Breast epithelium (tissue), 4 donors: ENCODE data around the gene DLG4. TPM values are rescaled to one million over a fixed set of nuclear protein-coding genes. Genes with fewer than 3 reads are reported as not detected.

Source experiments
- DNase-seq, 2 donors: peaks; one replicate each; pipeline ENCODE4 v3.0.0-alpha.2; 2019; ENCODE audit warnings: low spot score in 2 of 2
- H3K27ac ChIP-seq, 2 donors: fragments of 200-600 bp; sonication (generic) in 1 of 2; one replicate each; pipeline ENCODE4 v1.5.1; 2016 to 2019; ENCODE audit warnings: mild to moderate bottlenecking in 1 of 2
- H3K27me3 ChIP-seq, 2 donors: fragments of 200-600 bp; sonication (generic) in 1 of 2; one replicate each; pipeline versions ENCODE4 v1.5.1 to v1.6.0; 2017 to 2019; ENCODE audit warnings: control low read depth in 1 of 2, mild to moderate bottlenecking in 1 of 2
- H3K36me3 ChIP-seq: fragments of 200-600 bp; one replicate; pipeline ENCODE4 v1.5.1; 2019
- H3K4me1 ChIP-seq, 2 donors: fragments of 200-600 bp; sonication (generic); one replicate each; pipeline ENCODE4 v1.5.1; 2016 to 2019; ENCODE audit warnings: control low read depth in 1 of 2
- H3K4me3 ChIP-seq, 3 donors: fragments of 200-600 bp; sonication (generic); 1 replicate in 2 of 3; 2 replicates in 1 of 3; pipeline ENCODE4 v1.5.1; 2016 to 2019; ENCODE audit warnings: mild to moderate bottlenecking in 3 of 3, moderate library complexity in 2 of 3
- H3K9me3 ChIP-seq, 2 donors: fragments of 200-600 bp; sonication (generic) in 1 of 2; one replicate each; pipeline ENCODE4 v1.5.1; 2016 to 2019; ENCODE audit warnings: control low read depth in 1 of 2
- CTCF ChIP-seq, 3 donors: fragments of 450-650 bp; IDR thresholded peaks; one replicate each; pipeline ENCODE4 v1.5.1; 2016 to 2017; ENCODE audit warnings: antibody characterized with exemption in 3 of 3, mild to moderate bottlenecking in 3 of 3, moderate library complexity in 3 of 3
- POLR2A ChIP-seq: fragments of 450-650 bp; IDR thresholded peaks from one replicate; pipeline ENCODE4 v1.6.1; 2016; ENCODE audit warnings: antibody characterized with exemption, mild to moderate bottlenecking, moderate library complexity
- POLR2AphosphoS5 ChIP-seq, 3 donors: sonication (generic); formaldehyde crosslinking; IDR thresholded peaks; one replicate each; pipeline ENCODE4 v1.6.1; 2017; ENCODE audit warnings: antibody characterized with exemption in 3 of 3
- intact Hi-C: fragments of 100-400 bp; cut with DNase I; formaldehyde crosslinking; loops from one replicate; pipeline ENCODE4 v1.15.1; 2023; ENCODE audit warnings: low total_unique reads
- total RNA-seq, 3 donors: library from RNA; depleted of rRNA; stranded (reverse); fragments of >200 nt; gene quantifications; one replicate each; pipeline ENCODE4 v1.1.0, GENCODE V29; 2016

Gene DLG4
- total RNA-seq, 3 donors from 2014 or later = 7.2 to 18.4 (median 11.1) TPM

- Histone ChIP-seq H3K27me3 (no peaks in the 10 kb centered on the region), H3K27ac (peak overlapping the region; percentile 100), H3K4me3 (peak overlapping the region; percentile 95 to 100 (median 98)), H3K36me3 (no peaks in the 10 kb centered on the region), H3K4me1 (peaks cover 4 to 36% of the 10 kb centered on the region in 2 donors), H3K9me3 (no peaks in the 10 kb centered on the region)
- peak in 1 of 2 donors; percentile 74 for DNase-seq
- TF ChIP-seq POLR2AphosphoS5 (IDR thresholded peaks at IDR 0.05) (peak in 2 of 3 donors; percentile 2 to 5), CTCF (IDR thresholded peaks at IDR 0.05) (peak in 2 of 3 donors; percentile 19 to 48), POLR2A (no peak)
- intact Hi-C loops = no loop called here
Measured at GRCh38 chr17:7220593-7221277, 1.1 kb upstream of the DLG4 start.

- no peak for DNase-seq
- H3K27me3 ChIP-seq = no peaks in the 10 kb centered on the region
- no peak for TF ChIP-seq CTCF (IDR thresholded peaks at IDR 0.05)
- no peak for TF ChIP-seq POLR2A
- TF ChIP-seq POLR2AphosphoS5 (IDR thresholded peaks at IDR 0.05) = no peak
- intact Hi-C loops = no loop called here
- H3K27ac ChIP-seq = peak overlapping the region; percentile 100
- no peaks in the 10 kb centered on the region for H3K36me3 ChIP-seq
- H3K9me3 ChIP-seq = no peaks in the 10 kb centered on the region
- peak overlapping the region; percentile 95 to 100 (median 98) for H3K4me3 ChIP-seq
- peaks cover 4 to 38% of the 10 kb centered on the region in 2 donors for H3K4me1 ChIP-seq
Measured at GRCh38 chr17:7219229-7219811, 316 bp downstream of the DLG4 start.

- Histone ChIP-seq H3K36me3 (no peaks in the 10 kb centered on the region), H3K27ac (peak overlapping the region; percentile 100), H3K9me3 (no peaks in the 10 kb centered on the region), H3K27me3 (no peaks in the 10 kb centered on the region), H3K4me3 (no peak overlapping the region), H3K4me1 (peaks cover 4 to 38% of the 10 kb centered on the region in 2 donors)
- TF ChIP-seq POLR2AphosphoS5 (IDR thresholded peaks at IDR 0.05) = no peak
- TF ChIP-seq POLR2A = no peak
- no peak for TF ChIP-seq CTCF (IDR thresholded peaks at IDR 0.05)
- intact Hi-C loops = no loop called here
- no peak for DNase-seq
Measured at GRCh38 chr17:7218758-7219157, 878 bp downstream of the DLG4 start.

GRCh38 chr17:7218166-7218565, 1.5 kb downstream of the DLG4 start:
- TF ChIP-seq POLR2AphosphoS5 (IDR thresholded peaks at IDR 0.05) (no peak), CTCF (IDR thresholded peaks at IDR 0.05) (no peak), POLR2A (no peak)
- H3K4me3 ChIP-seq = peak overlapping the region; percentile 44 to 70 (median 47)
- no peaks in the 10 kb centered on the region for H3K27me3 ChIP-seq
- H3K36me3 ChIP-seq = no peaks in the 10 kb centered on the region
- intact Hi-C loops = no loop called here
- no peaks in the 10 kb centered on the region for H3K9me3 ChIP-seq
- DNase-seq = no peak
- H3K27ac ChIP-seq = peak overlapping the region; percentile 100
- H3K4me1 ChIP-seq = peaks cover 4 to 38% of the 10 kb centered on the region in 2 donors
